ENCODE results near the gene OR4K5. TPM values are rescaled to one million over a fixed set of nuclear protein-coding genes. Genes with fewer than 3 reads are reported as not detected.
"Not testable (repeated sequence)": the region's sequence is repeated elsewhere in the genome, so short reads cannot be mapped to it uniquely, and the experiment has no call there.

Gene OR4K5
- not detected for polyA plus RNA-seq (ENCODE audit: insufficient read length in 10 of 10)
- long read RNA-seq, donor 1, result 0 reads
- long read RNA-seq, donor 2, result 0 reads
- long read RNA-seq, donor 3, result 0 reads
- long read RNA-seq, donor 4, result 0 reads
- long read RNA-seq, donor 5, result 0 reads
- long read RNA-seq, donor 6, result 0 reads
- long read RNA-seq, donor 7, result 0 reads
- long read RNA-seq, donor 8, result 0 reads
- long read RNA-seq, donor 9, result 0 reads

GRCh38 chr14:19920021-19920657, at the start of gene OR4K5:
Gene OR4K5 (plus strand): TSS chr14:19920607. CDS start chr14:19920607, 0 bp downstream.
- no peak for DNase-seq

GRCh38 chr14:19873178-19873577, 47.2 kb upstream of the OR4K5 start:
- DNase-seq, result no peak

- no peak for DNase-seq
These were observed 45.6 kb upstream of the OR4K5 start, which contains the start of gene OR4K2 for GRCh38 chr14:19874842-19875241. Gene OR4K2 (plus strand): TSS chr14:19875142. CDS start chr14:19876268, 1,126 bp downstream.

- DNase-seq, result no peak
These were observed 42.3 kb upstream of the OR4K5 start for GRCh38 chr14:19878029-19878642.

GRCh38 chr14:19895282-19895681, 25.1 kb upstream of the OR4K5 start:
- no peak for DNase-seq

- no peak for DNase-seq
These were observed 19.4 kb upstream of the OR4K5 start for GRCh38 chr14:19900999-19901398.

- no peak for DNase-seq
These were observed 18.0 kb upstream of the OR4K5 start for GRCh38 chr14:19902409-19902808.

GRCh38 chr14:19906665-19907064, 13.7 kb upstream of the OR4K5 start:
- DNase-seq, result no peak

GRCh38 chr14:19911114-19911513, 9.3 kb upstream of the OR4K5 start:
- no peak for DNase-seq

GRCh38 chr14:19917243-19917642, 3.2 kb upstream of the OR4K5 start:
- no peak for DNase-seq

- DNase-seq, result no peak
These were observed 2.4 kb upstream of the OR4K5 start for GRCh38 chr14:19917955-19918518.

GRCh38 chr14:19918553-19919264, 1.7 kb upstream of the OR4K5 start:
- no peak for DNase-seq

- no peak for DNase-seq
These were observed 10.2 kb downstream of the OR4K5 start, which contains the start of gene OR4K1 for GRCh38 chr14:19930617-19931016. Gene OR4K1 (plus strand): TSS chr14:19930917. CDS start chr14:19935667, 4,750 bp downstream.

- no peak for DNase-seq
These were observed 21.3 kb downstream of the OR4K5 start for GRCh38 chr14:19941668-19942067.

- no peak for DNase-seq
These were observed 27.1 kb downstream of the OR4K5 start for GRCh38 chr14:19947413-19948090.

GRCh38 chr14:19949218-19949617, 28.8 kb downstream of the OR4K5 start:
- DNase-seq, result no peak

- not testable (repeated sequence) for DNase-seq
These were observed 49.3 kb downstream of the OR4K5 start for GRCh38 chr14:19969735-19970134.
